OCI-LY1 (cell line): Measurements from ENCODE around the gene GCLC.

Experiments
- CTCF ChIP-seq: fragments of 200-600 bp; sonication (generic), shearing (Covaris generic); IDR thresholded peaks from 2 replicates; pipeline ENCODE4 v1.5.1; 2017; ENCODE audit warnings: mild to moderate bottlenecking, antibody characterized with exemption, low read length, moderate library complexity, mixed read lengths
- EZH2 ChIP-seq: fragments of 200-600 bp; sonication (generic), shearing (Covaris generic); IDR thresholded peaks from 2 replicates; pipeline ENCODE4 v1.8.0; 2017; ENCODE audit warnings: borderline replicate concordance, mixed run types, mild to moderate bottlenecking, antibody characterized with exemption, low read length, moderate library complexity, mixed read lengths

- TF ChIP-seq CTCF (no peak), EZH2 (no peak)
Measured at GRCh38 chr6:53493635-53494025, 51.3 kb downstream of the GCLC start.
